Colon (tissue), 2 donors: ENCODE results near the gene EIF2B1.
"Not testable (repeated sequence)": the region's sequence is repeated elsewhere in the genome, so short reads cannot be mapped to it uniquely, and the experiment has no call there.

ENCODE experiments used
- FAIRE-seq: peaks from 2 replicates; lab custom pipeline; 2012; peaks lifted over from hg19 to GRCh38; lab: Jason Lieb, UNC
- donor health status: control.
- donor health status: control.

EIF2B1 gene

GRCh38 chr12:123617580-123617979 lies 15.9 kb downstream of the EIF2B1 start:
- no peak for FAIRE-seq

DNA sequence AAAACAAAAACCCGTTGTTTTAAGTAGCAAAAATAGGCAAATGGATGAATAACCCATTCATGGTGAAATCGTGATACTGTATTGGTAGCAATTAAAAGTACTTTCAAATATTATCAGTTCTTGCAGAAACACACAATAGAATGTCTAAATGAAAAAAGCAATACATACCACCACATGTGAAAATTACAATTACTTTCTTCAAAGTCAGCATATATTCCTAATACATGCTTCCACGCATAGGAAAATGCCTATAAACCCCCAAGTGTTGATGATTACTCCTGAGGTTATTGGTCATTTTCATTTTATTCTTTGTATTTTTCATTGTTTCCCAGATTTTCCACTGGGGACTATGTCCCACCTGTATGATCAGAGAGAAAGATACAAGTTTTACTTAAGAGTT lies 16.3 kb downstream of the EIF2B1 start:
- no peak for FAIRE-seq

DNA sequence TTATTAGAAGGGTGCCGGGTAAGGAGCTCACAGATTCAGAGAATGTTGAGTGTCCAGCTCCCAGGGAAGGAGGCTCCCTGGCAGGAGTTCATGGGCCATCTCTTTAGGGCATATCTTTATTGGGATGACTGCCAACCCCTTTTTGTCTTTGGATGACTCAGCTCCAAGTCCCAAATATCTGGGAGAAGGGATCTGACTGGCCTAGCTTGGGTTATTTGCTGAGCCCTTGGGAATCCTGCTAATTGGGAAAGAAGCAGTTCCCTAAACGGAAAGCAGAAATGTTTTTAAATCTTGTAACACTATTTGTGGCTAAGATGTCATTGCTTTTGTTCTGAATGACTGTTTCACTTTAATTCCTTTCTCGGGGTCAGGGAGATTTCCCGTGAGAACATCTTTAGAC lies 19.0 kb downstream of the EIF2B1 start:
- no peak for FAIRE-seq

GRCh38 chr12:123614110-123614509 lies 19.4 kb downstream of the EIF2B1 start:
- FAIRE-seq: no peak

- no peak for FAIRE-seq
Observed at GRCh38 chr12:123608182-123608581, 25.3 kb downstream of the EIF2B1 start.

- no peak for FAIRE-seq
Observed at GRCh38 chr12:123607756-123608155, 25.7 kb downstream of the EIF2B1 start.

GRCh38 chr12:123603495-123603894 lies 30.0 kb downstream of the EIF2B1 start:
- not testable (repeated sequence) for FAIRE-seq

GRCh38 chr12:123602651-123603195 lies 30.8 kb downstream of the EIF2B1 start:
- FAIRE-seq: no peak

DNA sequence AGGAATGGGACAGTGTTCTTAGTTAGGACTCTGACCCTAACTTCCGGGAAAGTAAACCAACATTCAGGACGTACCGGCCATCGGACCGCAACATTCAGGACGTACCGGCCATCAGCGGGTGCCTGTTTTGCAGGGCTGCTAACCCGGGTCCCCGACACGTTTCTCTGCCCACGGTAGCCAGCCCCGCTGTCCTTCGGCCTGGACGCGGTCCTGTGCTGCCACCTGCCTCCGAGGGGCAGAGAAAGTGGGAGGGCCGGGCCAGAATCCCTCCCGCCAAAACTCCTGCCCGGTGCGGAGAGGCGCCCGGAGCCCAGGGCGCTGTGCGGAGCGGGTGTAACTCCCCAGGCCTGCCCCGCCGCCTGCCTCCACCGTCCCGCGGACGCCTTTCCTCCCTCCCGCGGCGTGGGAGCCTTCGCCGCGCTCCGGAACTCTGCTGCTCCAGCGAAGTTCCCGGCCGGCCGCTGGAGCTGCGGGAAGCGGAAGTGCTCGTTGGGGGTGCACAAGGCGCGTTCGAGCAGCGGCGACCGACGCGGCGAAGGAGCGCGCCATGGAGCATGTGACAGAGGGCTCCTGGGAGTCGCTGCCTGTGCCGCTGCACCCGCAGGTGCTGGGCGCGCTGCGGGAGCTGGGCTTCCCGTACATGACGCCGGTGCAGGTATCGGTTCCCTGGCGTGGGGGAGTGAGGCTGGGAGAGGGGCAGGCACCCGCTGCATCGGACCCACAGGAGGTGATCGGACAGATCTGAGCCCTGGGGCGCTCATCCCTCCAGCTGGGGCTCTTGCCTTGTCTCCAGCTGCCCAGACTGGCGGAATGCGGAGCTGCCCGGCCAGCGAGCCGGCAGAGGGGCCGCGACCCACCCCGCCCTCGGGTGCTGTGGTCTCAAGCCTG lies 31.6 kb downstream of the EIF2B1 start, which contains the start of gene DDX55:
Gene DDX55 (plus strand): TSS at position 498 of the 888 bp plus-strand sequence. CDS start 50 bp downstream, at position 548.
- FAIRE-seq: no peak

GRCh38 chr12:123599721-123600120 lies 33.8 kb downstream of the EIF2B1 start:
- FAIRE-seq: no peak

- FAIRE-seq: no peak
Observed at GRCh38 chr12:123599310-123599709, 34.2 kb downstream of the EIF2B1 start.

GRCh38 chr12:123598522-123598921 lies 35.0 kb downstream of the EIF2B1 start:
- FAIRE-seq: no peak

GRCh38 chr12:123597100-123597499 lies 36.4 kb downstream of the EIF2B1 start:
- FAIRE-seq: no peak

DNA sequence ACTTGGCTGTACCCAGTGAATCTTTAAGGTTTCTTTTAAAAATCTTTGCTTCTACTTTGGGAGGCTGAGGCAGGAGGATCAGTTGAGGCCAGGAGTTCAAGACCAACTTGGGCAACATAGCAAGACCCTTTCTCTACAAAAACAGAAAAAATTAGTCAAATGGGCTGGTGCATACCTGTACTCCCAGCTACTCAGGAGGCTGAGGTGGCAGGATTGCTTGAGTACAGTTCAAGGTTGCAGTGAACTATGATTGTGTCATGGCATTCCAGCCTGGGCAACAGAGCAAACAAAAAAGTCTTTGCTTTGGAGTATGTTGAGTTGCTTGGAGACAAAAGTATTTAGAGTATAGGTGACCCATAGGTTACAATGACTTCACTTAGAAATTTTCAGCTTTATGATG lies 37.8 kb downstream of the EIF2B1 start:
- no peak for FAIRE-seq

DNA sequence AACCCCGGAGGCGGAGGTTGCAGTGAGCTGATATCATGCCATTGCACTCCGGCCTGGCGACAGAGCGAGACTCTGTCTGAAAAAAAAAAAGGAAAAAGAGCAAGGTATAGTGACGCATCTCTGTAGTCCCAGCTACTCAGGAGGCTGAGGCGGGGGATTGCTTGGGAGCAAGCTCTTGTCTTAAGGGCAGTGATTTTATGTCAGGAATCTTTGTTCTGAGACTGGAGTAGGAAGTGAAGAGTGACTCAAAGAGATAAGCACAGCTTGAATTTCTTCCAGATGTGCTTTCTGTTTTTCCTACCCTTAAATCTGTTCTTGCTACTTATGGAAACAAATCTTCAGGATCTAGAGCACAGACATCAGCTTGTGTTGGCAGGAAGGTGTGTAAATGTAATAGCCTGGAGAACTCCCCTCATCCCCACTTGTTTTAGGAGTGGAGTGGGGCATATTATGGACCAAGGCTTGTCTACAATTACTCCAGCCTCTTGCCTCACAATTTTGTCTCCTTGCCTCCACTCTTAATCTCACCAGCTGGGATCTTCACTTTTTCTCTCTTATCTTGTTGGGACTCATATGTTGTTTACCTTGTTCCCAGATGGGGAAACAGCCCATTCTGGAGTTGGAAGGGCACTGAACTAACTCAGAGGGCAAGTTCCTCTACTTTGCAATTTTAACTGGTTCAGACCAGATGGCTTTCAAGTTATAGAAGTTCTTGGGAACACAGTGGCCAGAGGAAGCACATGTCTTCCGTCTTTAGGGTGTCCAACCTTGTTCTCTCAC lies 41.6 kb downstream of the EIF2B1 start:
- FAIRE-seq: no peak

DNA sequence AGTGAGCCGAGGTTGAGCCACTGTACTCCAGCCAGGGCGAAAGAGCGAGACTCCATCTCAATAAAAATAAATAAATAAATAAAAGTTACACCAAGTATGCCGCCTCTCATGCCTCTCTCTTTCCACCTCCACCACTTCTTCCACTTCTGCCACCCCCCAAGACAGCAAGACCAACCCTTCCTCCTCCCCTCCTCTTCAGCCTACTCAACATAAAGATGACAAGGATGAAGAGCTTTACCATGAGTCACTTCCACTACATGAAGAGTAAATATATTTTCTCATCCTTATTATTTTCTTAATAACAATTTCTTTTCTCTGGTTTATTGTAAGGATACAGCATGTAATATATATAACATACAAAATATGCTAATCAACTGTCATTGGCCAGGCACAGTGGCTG lies 52.7 kb downstream of the EIF2B1 start:
- FAIRE-seq: no peak

- FAIRE-seq: not testable (repeated sequence)
Observed at GRCh38 chr12:123578829-123579228, 54.7 kb downstream of the EIF2B1 start.

DNA sequence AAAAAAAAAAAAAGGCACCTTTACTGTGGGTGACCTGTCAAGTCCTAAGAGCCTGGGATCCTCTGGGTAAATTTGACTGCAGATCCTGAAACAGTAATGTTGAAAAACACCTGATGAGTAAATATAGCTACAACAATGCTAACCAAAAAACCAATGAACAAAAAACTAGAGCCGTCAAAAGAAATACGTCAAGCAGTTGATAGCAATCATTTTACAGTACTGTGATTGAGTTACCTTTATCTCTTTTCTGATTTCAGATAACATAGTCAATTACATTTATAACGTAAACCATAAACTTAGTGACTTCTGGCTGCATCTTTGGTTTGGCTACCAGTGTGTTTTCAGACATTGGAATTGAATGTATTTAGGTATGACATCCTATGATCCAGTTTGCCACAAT lies 55.2 kb downstream of the EIF2B1 start:
- no peak for FAIRE-seq

- FAIRE-seq: no peak
Observed at GRCh38 chr12:123576611-123577010, 56.9 kb downstream of the EIF2B1 start.

- no peak for FAIRE-seq
Observed at GRCh38 chr12:123573870-123574269, 59.6 kb downstream of the EIF2B1 start.

- FAIRE-seq: no peak
Observed at GRCh38 chr12:123572391-123572790, 61.1 kb downstream of the EIF2B1 start.

DNA sequence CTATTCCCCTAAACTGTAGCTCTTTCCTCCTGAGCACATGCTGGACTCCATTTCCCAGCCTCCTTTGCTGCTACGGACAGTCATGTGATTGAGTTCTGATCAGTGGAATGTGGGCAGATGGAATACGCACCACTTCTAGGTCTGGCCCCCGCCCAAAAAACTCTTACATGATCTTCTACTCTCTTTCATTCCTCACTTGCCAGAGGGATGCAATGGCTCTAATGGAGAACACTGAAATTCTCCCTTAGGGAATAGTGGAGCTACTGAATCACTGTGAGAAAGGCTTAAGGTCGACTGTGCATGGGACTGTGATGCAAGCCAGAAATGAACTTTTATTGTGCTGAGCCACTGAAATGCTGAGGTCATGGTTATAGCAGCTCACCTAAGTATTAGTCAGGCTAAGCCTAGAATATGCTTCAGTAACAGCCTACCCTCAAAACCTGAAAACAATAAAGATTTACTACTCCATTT lies 62.1 kb downstream of the EIF2B1 start:
- no peak for FAIRE-seq
